ENCODE results near the gene GRB14.
"Not testable (repeated sequence)": the region's sequence is repeated elsewhere in the genome, so short reads cannot be mapped to it uniquely, and the experiment has no call there.

The GRB14 gene

GRCh38 chr2:164485541-164485940 is 135.7 kb downstream of the GRB14 start:
- no peak for DNase-seq

GRCh38 chr2:164479460-164479859 is 141.8 kb downstream of the GRB14 start:
- no peak for DNase-seq

GRCh38 chr2:164478205-164478604 is 143.1 kb downstream of the GRB14 start:
- no peak for DNase-seq

- no peak for DNase-seq
Observed at GRCh38 chr2:164474873-164475272, 146.4 kb downstream of the GRB14 start.

- DNase-seq, result no peak
Observed at GRCh38 chr2:164473021-164473420, 148.3 kb downstream of the GRB14 start.

- not testable (repeated sequence) for DNase-seq
Observed at GRCh38 chr2:164465047-164465446, 156.2 kb downstream of the GRB14 start.

GRCh38 chr2:164464376-164464775 is 156.9 kb downstream of the GRB14 start:
- no peak for DNase-seq

GRCh38 chr2:164458792-164459191 is 162.5 kb downstream of the GRB14 start:
- DNase-seq, result no peak

- no peak for DNase-seq
Observed at GRCh38 chr2:164457271-164457670, 164.0 kb downstream of the GRB14 start.

GRCh38 chr2:164456619-164457018 is 164.7 kb downstream of the GRB14 start:
- no peak for DNase-seq

GRCh38 chr2:164453656-164454305 is 167.5 kb downstream of the GRB14 start:
- no peak for DNase-seq

GRCh38 chr2:164450278-164450677 is 171.0 kb downstream of the GRB14 start:
- DNase-seq, result no peak

GRCh38 chr2:164449706-164450105 is 171.6 kb downstream of the GRB14 start:
- no peak for DNase-seq

- no peak for DNase-seq
Observed at GRCh38 chr2:164447660-164448059, 173.6 kb downstream of the GRB14 start.
